GM10266 (cell line): ENCODE measurements around the gene FMNL2.
"Not testable (repeated sequence)": the region's sequence is repeated elsewhere in the genome, so short reads cannot be mapped to it uniquely, and the experiment has no call there.

Experiments
- DNase-seq: peaks from one replicate; pipeline ENCODE4 v3.0.0; 2012; ENCODE audit errors: extremely low spot score
- CTCF ChIP-seq: IDR thresholded peaks from 2 replicates; pipeline ENCODE4 v1.5.1; 2012; ENCODE audit warnings: mild to moderate bottlenecking, low read depth; ENCODE audit not compliant: control insufficient read depth, insufficient read depth; ENCODE audit errors: missing control alignments

Gene FMNL2

GRCh38 chr2:152511981-152512380 is 177.0 kb downstream of the FMNL2 start:
- no peak for DNase-seq
- no peak for TF ChIP-seq CTCF

- DNase-seq, result no peak
Observed at GRCh38 chr2:152513029-152513428, 178.1 kb downstream of the FMNL2 start.

GRCh38 chr2:152513681-152514080 is 178.7 kb downstream of the FMNL2 start:
- no peak for DNase-seq
- no peak for TF ChIP-seq CTCF

More at GRCh38 chr2:152513029-152513428, 178.1 kb downstream of the FMNL2 start:
- no peak for TF ChIP-seq CTCF

- DNase-seq, result no peak
- TF ChIP-seq CTCF, result no peak
Observed at GRCh38 chr2:152518034-152518433, 183.1 kb downstream of the FMNL2 start.

GRCh38 chr2:152518641-152519580 is 183.9 kb downstream of the FMNL2 start:
- no peak for TF ChIP-seq CTCF
- DNase-seq, result no peak

- DNase-seq, result no peak
- no peak for TF ChIP-seq CTCF
Observed at GRCh38 chr2:152519581-152519952, 184.6 kb downstream of the FMNL2 start.

- no peak for DNase-seq
- TF ChIP-seq CTCF, result no peak
Observed at GRCh38 chr2:152520759-152521158, 185.8 kb downstream of the FMNL2 start.

GRCh38 chr2:152522446-152522845 is 187.5 kb downstream of the FMNL2 start:
- not testable (repeated sequence) for DNase-seq
